Spleen (tissue), 7 donors: ENCODE data around the gene TTC28.

Experiments
- POLR2AphosphoS5 ChIP-seq, 3 donors: sonication (generic); formaldehyde crosslinking; IDR thresholded peaks; one replicate each; pipeline ENCODE4 v1.5.1; 2017; ENCODE audit warnings: antibody characterized with exemption in 3 of 3
- TF ChIP-seq, protein P1 (sequence below), 11 experiments: fragments of 200-600 bp in 7 of 11; fragments of 450-650 bp in 4 of 11; sonication (generic) in 4 of 11; IDR thresholded peaks in 8 of 11; conservative IDR thresholded peaks in 3 of 11; 1 replicate in 7 of 11; 2 replicates in 4 of 11; pipeline versions ENCODE4 v1.4.0 to v1.8.0; 2016 to 2021; ENCODE audit warnings: antibody characterized with exemption in 11 of 11, inconsistent platforms in 4 of 11, mild to moderate bottlenecking in 1 of 11
- donor health status: DM: no; HTN: no; CAD: no; lungs with moderate emphysema.
- donor health status: DM: no; HTN: no; CAD: no.
- donor health status: DM: no; HTN: no; CAD: no.

DNA sequence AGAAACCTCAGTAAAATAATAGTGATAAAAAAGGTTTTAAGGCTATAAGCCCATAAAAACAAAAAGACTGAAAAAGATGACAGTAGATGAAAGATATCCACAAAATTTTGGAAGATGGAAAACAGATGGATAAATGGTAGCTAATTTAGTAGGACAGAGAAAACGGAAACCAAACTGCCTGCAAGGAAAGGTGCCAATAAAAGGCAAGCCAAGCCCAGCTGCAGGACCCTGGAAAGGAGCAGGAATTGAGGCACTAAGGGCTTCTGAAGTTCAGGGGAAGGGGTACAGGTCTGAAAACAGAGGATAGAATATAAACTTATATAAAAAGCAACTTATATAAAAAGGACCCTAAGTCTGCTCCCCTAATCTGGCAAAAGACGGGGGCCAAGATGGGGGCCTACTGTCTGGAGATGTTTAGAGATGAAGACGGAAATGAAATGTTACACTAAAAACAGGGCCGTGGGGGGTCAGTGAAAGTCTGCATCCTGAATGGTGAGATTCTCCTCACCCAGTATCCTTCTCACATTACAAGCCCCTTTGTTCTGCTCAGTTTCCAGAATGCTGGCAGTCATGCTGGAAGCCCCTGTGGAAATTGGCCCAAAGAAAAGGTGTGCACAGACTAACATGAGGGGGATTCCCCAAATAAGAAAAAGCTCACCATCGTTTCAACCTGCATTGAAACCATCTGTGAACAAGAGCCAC lies 491.3 kb downstream of the TTC28 start:
- TF ChIP-seq, protein P1, sequence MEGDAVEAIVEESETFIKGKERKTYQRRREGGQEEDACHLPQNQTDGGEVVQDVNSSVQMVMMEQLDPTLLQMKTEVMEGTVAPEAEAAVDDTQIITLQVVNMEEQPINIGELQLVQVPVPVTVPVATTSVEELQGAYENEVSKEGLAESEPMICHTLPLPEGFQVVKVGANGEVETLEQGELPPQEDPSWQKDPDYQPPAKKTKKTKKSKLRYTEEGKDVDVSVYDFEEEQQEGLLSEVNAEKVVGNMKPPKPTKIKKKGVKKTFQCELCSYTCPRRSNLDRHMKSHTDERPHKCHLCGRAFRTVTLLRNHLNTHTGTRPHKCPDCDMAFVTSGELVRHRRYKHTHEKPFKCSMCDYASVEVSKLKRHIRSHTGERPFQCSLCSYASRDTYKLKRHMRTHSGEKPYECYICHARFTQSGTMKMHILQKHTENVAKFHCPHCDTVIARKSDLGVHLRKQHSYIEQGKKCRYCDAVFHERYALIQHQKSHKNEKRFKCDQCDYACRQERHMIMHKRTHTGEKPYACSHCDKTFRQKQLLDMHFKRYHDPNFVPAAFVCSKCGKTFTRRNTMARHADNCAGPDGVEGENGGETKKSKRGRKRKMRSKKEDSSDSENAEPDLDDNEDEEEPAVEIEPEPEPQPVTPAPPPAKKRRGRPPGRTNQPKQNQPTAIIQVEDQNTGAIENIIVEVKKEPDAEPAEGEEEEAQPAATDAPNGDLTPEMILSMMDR (IDR thresholded peaks at IDR 0.05 in 8 of 11, conservative IDR thresholded peaks at IDR 0.05 in 3 of 11), result no peak
- TF ChIP-seq POLR2AphosphoS5 (IDR thresholded peaks at IDR 0.05), result no peak
